ENCODE results near the gene NUDT4. TPM values are rescaled to one million over a fixed set of nuclear protein-coding genes. Genes with fewer than 3 reads are reported as not detected.

The NUDT4 gene
- total RNA-seq, 1 experiment from 2014 or later, result 236 TPM

- no peak overlapping the region for H3K4me3 ChIP-seq (ENCODE audit: low read depth, low read length)
- Mint-ChIP-seq H3K27me3 (ENCODE audit: insufficient read depth, unreplicated experiment) (no peaks in the 10 kb centered on the region), H3K36me3 (ENCODE audit: insufficient read depth, unreplicated experiment) (peaks cover 4% of the 10 kb centered on the region), H3K9me3 (ENCODE audit: unreplicated experiment) (no peaks in the 10 kb centered on the region), H3K4me3 (ENCODE audit: unreplicated experiment) (no peak overlapping the region), H3K4me1 (ENCODE audit: low read depth, unreplicated experiment) (no peaks in the 10 kb centered on the region), H3K27ac (ENCODE audit: unreplicated experiment) (no peak overlapping the region)
- POLR2A ChIA-PET, result no interaction called here
- CTCF ChIA-PET, result no interaction called here
- H3K27me3 ChIP-seq (replicated peaks; ENCODE audit: control insufficient read depth, insufficient read depth, low read length), result no peaks in the 10 kb centered on the region
- BruUV-seq (replicated peaks), result no TSS peak
- no peak for DNase-seq
- no peak for TF ChIP-seq CTCF (IDR thresholded peaks at IDR 0.05; ENCODE audit: insufficient read depth in 1 of 2, low read depth in 1 of 2, low read length in 1 of 2, severe bottlenecking in 1 of 2, unreplicated experiment in 1 of 2)
- intact Hi-C loops (cut with micrococcal nuclease; ENCODE audit: unreplicated experiment), result no loop called here
- no peaks in the 10 kb centered on the region for H3K4me1 ChIP-seq
- H3K9me3 ChIP-seq, result no peaks in the 10 kb centered on the region
- H3K36me3 ChIP-seq (ENCODE audit: control insufficient read depth, insufficient read depth, low read length), result no peaks in the 10 kb centered on the region
These were observed 71.1 kb downstream of the NUDT4 start for GRCh38 chr12:93448796-93449195.

GRCh38 chr12:93449277-93449676 is 71.6 kb downstream of the NUDT4 start:
- H3K9me3 ChIP-seq, result no peaks in the 10 kb centered on the region
- H3K36me3 Mint-ChIP-seq (ENCODE audit: insufficient read depth, unreplicated experiment), result peaks cover 4% of the 10 kb centered on the region
- H3K4me3 Mint-ChIP-seq (ENCODE audit: unreplicated experiment), result no peak overlapping the region
- no peak for DNase-seq
- no peak overlapping the region for H3K27ac Mint-ChIP-seq (ENCODE audit: unreplicated experiment)
- H3K36me3 ChIP-seq (ENCODE audit: control insufficient read depth, insufficient read depth, low read length), result no peaks in the 10 kb centered on the region
- no peaks in the 10 kb centered on the region for H3K4me1 ChIP-seq
- no peaks in the 10 kb centered on the region for H3K27me3 ChIP-seq (replicated peaks; ENCODE audit: control insufficient read depth, insufficient read depth, low read length)
- H3K4me3 ChIP-seq (ENCODE audit: low read depth, low read length), result no peak overlapping the region
- no TSS peak for BruUV-seq (replicated peaks)
- no peaks in the 10 kb centered on the region for H3K9me3 Mint-ChIP-seq (ENCODE audit: unreplicated experiment)
- H3K27me3 Mint-ChIP-seq (ENCODE audit: insufficient read depth, unreplicated experiment), result no peaks in the 10 kb centered on the region
- no peak for TF ChIP-seq CTCF (IDR thresholded peaks at IDR 0.05; ENCODE audit: insufficient read depth in 1 of 2, low read depth in 1 of 2, low read length in 1 of 2, severe bottlenecking in 1 of 2, unreplicated experiment in 1 of 2)
- ChIA-PET CTCF (interaction anchor here (0.7 kb wide), 1 partner anchor 13 kb away, joined by 3 read pairs; no protein-coding TSS in a partner anchor), POLR2A (no interaction called here)
- no peaks in the 10 kb centered on the region for H3K4me1 Mint-ChIP-seq (ENCODE audit: low read depth, unreplicated experiment)
- intact Hi-C loops (cut with micrococcal nuclease; ENCODE audit: unreplicated experiment), result no loop called here

GRCh38 chr12:93451423-93452158 is 73.9 kb downstream of the NUDT4 start:
- no peaks in the 10 kb centered on the region for H3K4me1 ChIP-seq
- no peak overlapping the region for H3K4me3 ChIP-seq (ENCODE audit: low read depth, low read length)
- BruUV-seq (replicated peaks), result no TSS peak
- H3K9me3 Mint-ChIP-seq (ENCODE audit: unreplicated experiment), result no peaks in the 10 kb centered on the region
- no peaks in the 10 kb centered on the region for H3K36me3 ChIP-seq (ENCODE audit: control insufficient read depth, insufficient read depth, low read length)
- no peaks in the 10 kb centered on the region; the same call in 1 of the 2 replicates for H3K9me3 ChIP-seq
- CTCF ChIA-PET, result interaction anchor here (0.7 kb wide), 1 partner anchor 685 kb away, joined by 4 read pairs; no protein-coding TSS in a partner anchor
- no peak overlapping the region for H3K27ac Mint-ChIP-seq (ENCODE audit: unreplicated experiment)
- H3K4me1 Mint-ChIP-seq (ENCODE audit: low read depth, unreplicated experiment), result no peaks in the 10 kb centered on the region
- POLR2A ChIA-PET, result interaction anchor here (1.2 kb wide), 1 partner anchor 16 kb away, joined by 3 read pairs; no protein-coding TSS in a partner anchor
- no peaks in the 10 kb centered on the region for H3K27me3 Mint-ChIP-seq (ENCODE audit: insufficient read depth, unreplicated experiment)
- no peaks in the 10 kb centered on the region for H3K27me3 ChIP-seq (replicated peaks; ENCODE audit: control insufficient read depth, insufficient read depth, low read length)
- DNase-seq, result no peak
- TF ChIP-seq CTCF (IDR thresholded peaks at IDR 0.05; ENCODE audit: insufficient read depth in 1 of 2, low read depth in 1 of 2, low read length in 1 of 2, severe bottlenecking in 1 of 2, unreplicated experiment in 1 of 2), result no peak
- intact Hi-C loops (cut with micrococcal nuclease; ENCODE audit: unreplicated experiment), result no loop called here
- no peak overlapping the region for H3K4me3 Mint-ChIP-seq (ENCODE audit: unreplicated experiment)
- peaks cover 4% of the 10 kb centered on the region for H3K36me3 Mint-ChIP-seq (ENCODE audit: insufficient read depth, unreplicated experiment)
